Hepatocyte (in vitro differentiated cells): ENCODE results near the gene ING4. TPM values are rescaled to one million over a fixed set of nuclear protein-coding genes. Genes with fewer than 3 reads are reported as not detected.

ENCODE experiments used
- DNase-seq: peaks from one replicate; pipeline ENCODE4 v3.0.0-alpha.2; 2016; ENCODE audit warnings: low spot score
- H2AFZ ChIP-seq: fragments of 200-600 bp; sonication (generic); 2 replicates; pipeline ENCODE4 v1.6.0; 2016; ENCODE audit warnings: antibody characterized with exemption, mild to moderate bottlenecking
- H3K27ac ChIP-seq: fragments of 200-600 bp; sonication (generic); 2 replicates; pipeline ENCODE4 v1.5.1; 2016; ENCODE audit warnings: mild to moderate bottlenecking
- H3K27me3 ChIP-seq: fragments of 200-600 bp; sonication (generic); 2 replicates; pipeline ENCODE4 v1.6.1; 2016
- H3K36me3 ChIP-seq: fragments of 200-600 bp; sonication (generic); replicated peaks from 2 replicates; pipeline ENCODE4 v1.5.1; 2016; ENCODE audit warnings: low read depth; ENCODE audit not compliant: insufficient read depth
- H3K4me1 ChIP-seq: fragments of 200-600 bp; sonication (generic); 2 replicates; pipeline ENCODE4 v1.5.1; 2016; ENCODE audit warnings: mild to moderate bottlenecking, moderate library complexity; ENCODE audit not compliant: insufficient read depth
- H3K4me2 ChIP-seq: fragments of 200-600 bp; sonication (generic); 2 replicates; pipeline ENCODE4 v1.6.0; 2016
- H3K4me3 ChIP-seq: fragments of 200-600 bp; sonication (generic); 2 replicates; pipeline ENCODE4 v1.5.1; 2016; ENCODE audit warnings: mild to moderate bottlenecking
- H3K79me2 ChIP-seq: fragments of 200-600 bp; sonication (generic); 2 replicates; pipeline ENCODE4 v1.6.0; 2017; ENCODE audit warnings: mild to moderate bottlenecking
- H3K9me2 ChIP-seq: fragments of 200-600 bp; sonication (generic); replicated peaks from 2 replicates; pipeline ENCODE4 v1.6.0; 2017; ENCODE audit warnings: mild to moderate bottlenecking; ENCODE audit not compliant: insufficient read depth
- H3K9me3 ChIP-seq: fragments of 200-600 bp; sonication (generic); 2 replicates; pipeline ENCODE4 v1.5.1; 2016; ENCODE audit warnings: low read depth, mild to moderate bottlenecking
- H4K20me1 ChIP-seq: fragments of 200-600 bp; sonication (generic); 2 replicates; pipeline ENCODE4 v1.6.0; 2016; ENCODE audit warnings: mild to moderate bottlenecking; ENCODE audit not compliant: insufficient read depth, poor library complexity, severe bottlenecking
- CTCF ChIP-seq: fragments of 200-600 bp; sonication (generic); IDR thresholded peaks from 2 replicates; pipeline ENCODE4 v1.5.1; 2016; ENCODE audit warnings: antibody characterized with exemption, mild to moderate bottlenecking; ENCODE audit not compliant: poor library complexity
- EZH2 ChIP-seq: fragments of 200-600 bp; sonication (generic); IDR thresholded peaks from 2 replicates; pipeline ENCODE4 v1.6.1; 2016; ENCODE audit warnings: antibody characterized with exemption, mild to moderate bottlenecking, borderline replicate concordance
- EZH2phosphoT487 ChIP-seq: fragments of 200-600 bp; sonication (generic); IDR thresholded peaks from one replicate; pipeline ENCODE4 v1.6.1; 2018; ENCODE audit warnings: antibody characterized with exemption, mild to moderate bottlenecking, low read depth, moderate library complexity; ENCODE audit not compliant: unreplicated experiment, severe bottlenecking
- WGBS: methylation state at CpG from one replicate; pipeline ENCODE4 v1.1.6; 2016; ENCODE audit warnings: low lambda C conversion rate; ENCODE audit errors: missing lambda C conversion rate; 5-methylcytosine and 5-hydroxymethylcytosine counted together
- polyA plus RNA-seq: library from polyadenylated mRNA; unstranded; fragments of >200 nt; fragmentation: Nextera tagmentation; extraction: Ambion mirVana; gene quantifications from 2 replicates; pipeline ENCODE4 v1.2.1, GENCODE V29; 2016
- total RNA-seq: library from RNA; depleted of rRNA; stranded (reverse); fragments of >200 nt; gene quantifications from 2 replicates; pipeline ENCODE4 v1.2.3, GENCODE V29; 2014

ING4 gene
- total and polyA plus RNA-seq, 2 experiments from 2014 or later: 38.9 to 39.7 TPM

- Histone ChIP-seq H3K27ac (no peak overlapping the region), H3K79me2 (peaks cover 13% of the 10 kb centered on the region), H3K36me3 (no peaks in the 10 kb centered on the region), H4K20me1 (no peaks in the 10 kb centered on the region), H3K4me1 (peaks cover 5% of the 10 kb centered on the region), H3K4me3 (no peak overlapping the region), H3K9me2 (no peaks in the 10 kb centered on the region), H2AFZ (no peak overlapping the region), H3K27me3 (peaks cover 16% of the 10 kb centered on the region), H3K9me3 (no peaks in the 10 kb centered on the region), H3K4me2 (no peak overlapping the region)
- TF ChIP-seq CTCF (no peak), EZH2phosphoT487 (no peak), EZH2 (no peak)
- 94% methylated on average over 4 of the region's 4 CpGs for WGBS
- DNase-seq: no peak
Measured at GRCh38 chr12:6693832-6694355, 31.0 kb upstream of the ING4 start.

GRCh38 chr12:6692888-6693287 is 30.0 kb upstream of the ING4 start:
- DNase-seq: no peak
- Histone ChIP-seq H3K36me3 (no peaks in the 10 kb centered on the region), H3K4me2 (no peak overlapping the region), H3K27me3 (peaks cover 7% of the 10 kb centered on the region), H4K20me1 (no peaks in the 10 kb centered on the region), H3K4me1 (peaks cover 10% of the 10 kb centered on the region), H3K27ac (no peak overlapping the region), H3K9me2 (no peaks in the 10 kb centered on the region), H2AFZ (no peak overlapping the region), H3K9me3 (no peaks in the 10 kb centered on the region), H3K79me2 (peaks cover 23% of the 10 kb centered on the region), H3K4me3 (no peak overlapping the region)
- 67% methylated on average over 2 of the region's 2 CpGs for WGBS
- no peak for TF ChIP-seq EZH2
- TF ChIP-seq EZH2phosphoT487: no peak
- no peak for TF ChIP-seq CTCF

GRCh38 chr12:6691473-6691872 is 28.6 kb upstream of the ING4 start:
- no peaks in the 10 kb centered on the region for H4K20me1 ChIP-seq
- peaks cover 38% of the 10 kb centered on the region for H3K79me2 ChIP-seq
- DNase-seq: no peak
- H2AFZ ChIP-seq: no peak overlapping the region
- H3K4me1 ChIP-seq: peaks cover 18% of the 10 kb centered on the region
- WGBS: 85% methylated on average over 4 of the region's 4 CpGs
- H3K9me2 ChIP-seq: no peaks in the 10 kb centered on the region
- H3K4me3 ChIP-seq: no peak overlapping the region
- TF ChIP-seq EZH2 (no peak), CTCF (no peak), EZH2phosphoT487 (no peak)
- H3K4me2 ChIP-seq: no peak overlapping the region
- H3K9me3 ChIP-seq: no peaks in the 10 kb centered on the region
- H3K27ac ChIP-seq: no peak overlapping the region
- no peaks in the 10 kb centered on the region for H3K36me3 ChIP-seq
- H3K27me3 ChIP-seq: no peaks in the 10 kb centered on the region
